Measurements from ENCODE around the gene MSANTD1.

The MSANTD1 gene

GRCh38 chr4:3233391-3234071 is 15.4 kb upstream of the MSANTD1 start:
- peak; percentile 61 for DNase-seq (ENCODE audit: low spot score)

- no peak for DNase-seq (ENCODE audit: low spot score)
These were observed 14.6 kb upstream of the MSANTD1 start for GRCh38 chr4:3234171-3235029.

GRCh38 chr4:3235030-3235345 is 14.0 kb upstream of the MSANTD1 start:
- no peak for DNase-seq (ENCODE audit: low spot score)

- no peak for DNase-seq (ENCODE audit: low spot score)
These were observed 13.4 kb upstream of the MSANTD1 start for GRCh38 chr4:3235581-3235980.

GRCh38 chr4:3236326-3236878 is 12.6 kb upstream of the MSANTD1 start:
- no peak for DNase-seq (ENCODE audit: low spot score)

- DNase-seq (ENCODE audit: low spot score), result no peak
These were observed 11.7 kb upstream of the MSANTD1 start for GRCh38 chr4:3237266-3237665.

GRCh38 chr4:3237712-3238560 is 11.0 kb upstream of the MSANTD1 start:
- no peak for DNase-seq (ENCODE audit: low spot score)

- no peak for DNase-seq (ENCODE audit: low spot score)
These were observed 10.2 kb upstream of the MSANTD1 start for GRCh38 chr4:3238721-3239120.

GRCh38 chr4:3239303-3239702 is 9.7 kb upstream of the MSANTD1 start:
- DNase-seq (ENCODE audit: low spot score), result no peak

GRCh38 chr4:3239998-3240920 is 8.7 kb upstream of the MSANTD1 start:
- DNase-seq (ENCODE audit: low spot score), result no peak

GRCh38 chr4:3240936-3241522 is 7.9 kb upstream of the MSANTD1 start:
- no peak for DNase-seq (ENCODE audit: low spot score)

- DNase-seq (ENCODE audit: low spot score), result no peak
These were observed 6.9 kb upstream of the MSANTD1 start for GRCh38 chr4:3241898-3242524.

- DNase-seq (ENCODE audit: low spot score), result no peak
These were observed 5.7 kb upstream of the MSANTD1 start for GRCh38 chr4:3243136-3243780.

GRCh38 chr4:3244002-3244401 is 5.0 kb upstream of the MSANTD1 start:
- no peak for DNase-seq (ENCODE audit: low spot score)

GRCh38 chr4:3244747-3245146 is 4.2 kb upstream of the MSANTD1 start:
- DNase-seq (ENCODE audit: low spot score), result no peak

GRCh38 chr4:3245676-3246075 is 3.3 kb upstream of the MSANTD1 start:
- no peak for DNase-seq (ENCODE audit: low spot score)

GRCh38 chr4:3246458-3247398 is 2.2 kb upstream of the MSANTD1 start:
- DNase-seq (ENCODE audit: low spot score), result no peak

GRCh38 chr4:3247399-3248177 is 1.4 kb upstream of the MSANTD1 start:
- no peak for DNase-seq (ENCODE audit: low spot score)
